Colonic mucosa (tissue), 4 donors: ENCODE data around the gene SLC5A12. TPM values are rescaled to one million over a fixed set of nuclear protein-coding genes. Genes with fewer than 3 reads are reported as not detected.
A peak's percentile ranks its signal among the peaks of the same experiment; 100 is the strongest.

Source experiments
- DNase-seq: peaks from one replicate; pipeline ENCODE4 v3.0.0-alpha.2; 2020
- H3K27ac ChIP-seq: fragments of 200-600 bp; one replicate; pipeline ENCODE4 v1.8.0; 2021
- H3K27me3 ChIP-seq: fragments of 200-600 bp; one replicate; pipeline ENCODE4 v1.8.0; 2021
- H3K36me3 ChIP-seq: fragments of 200-600 bp; one replicate; pipeline ENCODE4 v1.8.0; 2021
- H3K4me1 ChIP-seq: fragments of 200-600 bp; one replicate; pipeline ENCODE4 v1.8.0; 2021; ENCODE audit warnings: mild to moderate bottlenecking
- H3K4me3 ChIP-seq: fragments of 200-600 bp; one replicate; pipeline ENCODE4 v1.8.0; 2021
- H3K9ac ChIP-seq, 2 donors: one replicate each; pipeline ENCODE4 v1.7.0; 2013; ENCODE audit warnings: control low read depth in 2 of 2, low read depth in 2 of 2, low read length in 2 of 2
- H3K9me3 ChIP-seq: fragments of 200-600 bp; one replicate; pipeline ENCODE4 v1.8.0; 2021
- intact Hi-C: fragments of 100-400 bp; cut with DNase I; formaldehyde crosslinking; loops from one replicate; pipeline ENCODE4 v1.14.1; 2022
- total RNA-seq, 2 donors: library from RNA; stranded (reverse); fragmentation: NEBNext Ultra II Directional in 1 of 2; extraction: Animal tissue kit (Norgen Biotek cat#: 25700) in 1 of 2; gene quantifications; one replicate each; pipeline ENCODE4 v1.2.1, GENCODE V29; 2021
- TF ChIP-seq, protein P1 (sequence below): fragments of 200-600 bp; IDR thresholded peaks from one replicate; pipeline ENCODE4 v1.8.0; 2022; ENCODE audit warnings: antibody characterized with exemption, mild to moderate bottlenecking
- donor health status: healthy.
- donor health status: DM: no; HTN: no; CAD: no.
- donor health status: DM: no; HTN: no; CAD: no.

The SLC5A12 gene
- total RNA-seq, 2 donors from 2014 or later: 0.16 to 0.30 TPM

- DNase-seq: no peak
- Histone ChIP-seq H3K4me3 (no peak overlapping the region), H3K9ac (peak overlapping the region in 1 of 2 donors; percentile 7), H3K27me3 (no peaks in the 10 kb centered on the region), H3K27ac (peak overlapping the region; percentile 63), H3K4me1 (no peaks in the 10 kb centered on the region), H3K36me3 (no peaks in the 10 kb centered on the region), H3K9me3 (no peaks in the 10 kb centered on the region)
- TF ChIP-seq, protein P1, sequence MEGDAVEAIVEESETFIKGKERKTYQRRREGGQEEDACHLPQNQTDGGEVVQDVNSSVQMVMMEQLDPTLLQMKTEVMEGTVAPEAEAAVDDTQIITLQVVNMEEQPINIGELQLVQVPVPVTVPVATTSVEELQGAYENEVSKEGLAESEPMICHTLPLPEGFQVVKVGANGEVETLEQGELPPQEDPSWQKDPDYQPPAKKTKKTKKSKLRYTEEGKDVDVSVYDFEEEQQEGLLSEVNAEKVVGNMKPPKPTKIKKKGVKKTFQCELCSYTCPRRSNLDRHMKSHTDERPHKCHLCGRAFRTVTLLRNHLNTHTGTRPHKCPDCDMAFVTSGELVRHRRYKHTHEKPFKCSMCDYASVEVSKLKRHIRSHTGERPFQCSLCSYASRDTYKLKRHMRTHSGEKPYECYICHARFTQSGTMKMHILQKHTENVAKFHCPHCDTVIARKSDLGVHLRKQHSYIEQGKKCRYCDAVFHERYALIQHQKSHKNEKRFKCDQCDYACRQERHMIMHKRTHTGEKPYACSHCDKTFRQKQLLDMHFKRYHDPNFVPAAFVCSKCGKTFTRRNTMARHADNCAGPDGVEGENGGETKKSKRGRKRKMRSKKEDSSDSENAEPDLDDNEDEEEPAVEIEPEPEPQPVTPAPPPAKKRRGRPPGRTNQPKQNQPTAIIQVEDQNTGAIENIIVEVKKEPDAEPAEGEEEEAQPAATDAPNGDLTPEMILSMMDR: no peak
- intact Hi-C loops: no loop called here
Measured at GRCh38 chr11:26703411-26704191, 18.3 kb downstream of the SLC5A12 start.

GRCh38 chr11:26702406-26702805 is 19.5 kb downstream of the SLC5A12 start:
- Histone ChIP-seq H3K9ac (no peak overlapping the region), H3K9me3 (no peaks in the 10 kb centered on the region), H3K4me1 (peaks cover 4% of the 10 kb centered on the region), H3K27me3 (no peaks in the 10 kb centered on the region), H3K4me3 (no peak overlapping the region), H3K36me3 (no peaks in the 10 kb centered on the region), H3K27ac (no peak overlapping the region)
- TF ChIP-seq, protein P1: no peak
- intact Hi-C loops: no loop called here
- no peak for DNase-seq

DNA sequence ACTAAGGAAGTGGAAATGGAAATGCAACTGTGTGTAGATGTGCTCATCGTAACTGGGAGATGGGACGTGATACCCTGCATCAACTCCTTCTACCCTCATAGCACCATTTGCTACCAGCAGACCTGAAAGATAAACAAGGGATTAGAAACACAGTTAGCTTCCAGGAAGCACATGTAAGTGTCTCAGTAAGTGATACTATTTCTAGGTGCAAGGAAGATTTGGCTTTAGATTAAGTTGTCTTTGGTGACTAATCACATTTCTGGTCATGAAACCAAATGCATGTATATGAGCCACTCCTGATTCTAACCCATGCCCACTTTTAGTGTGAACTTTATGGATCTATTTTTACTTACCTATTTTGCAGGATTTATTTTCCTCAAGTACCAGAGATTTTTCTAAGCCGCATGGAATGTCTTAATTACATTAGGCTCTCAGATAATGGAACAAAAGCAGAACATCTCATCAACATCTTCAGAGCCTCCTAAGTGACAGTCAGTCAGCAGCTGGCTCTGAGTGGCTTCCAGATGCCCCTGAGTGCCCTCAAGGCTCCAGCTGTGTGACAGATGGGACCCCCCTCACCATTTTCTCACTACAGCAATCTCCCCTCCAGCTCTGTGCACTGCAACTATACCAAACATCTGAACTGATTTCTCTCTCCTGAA is 21.2 kb downstream of the SLC5A12 start:
- DNase-seq: no peak
- TF ChIP-seq, protein P1: no peak
- no peak overlapping the region for H3K4me3 ChIP-seq
- no peaks in the 10 kb centered on the region for H3K27me3 ChIP-seq
- no peak overlapping the region for H3K27ac ChIP-seq
- no peaks in the 10 kb centered on the region for H3K9me3 ChIP-seq
- intact Hi-C loops: no loop called here
- H3K9ac ChIP-seq: no peak overlapping the region
- no peaks in the 10 kb centered on the region for H3K36me3 ChIP-seq
- peaks cover 7% of the 10 kb centered on the region for H3K4me1 ChIP-seq

DNA sequence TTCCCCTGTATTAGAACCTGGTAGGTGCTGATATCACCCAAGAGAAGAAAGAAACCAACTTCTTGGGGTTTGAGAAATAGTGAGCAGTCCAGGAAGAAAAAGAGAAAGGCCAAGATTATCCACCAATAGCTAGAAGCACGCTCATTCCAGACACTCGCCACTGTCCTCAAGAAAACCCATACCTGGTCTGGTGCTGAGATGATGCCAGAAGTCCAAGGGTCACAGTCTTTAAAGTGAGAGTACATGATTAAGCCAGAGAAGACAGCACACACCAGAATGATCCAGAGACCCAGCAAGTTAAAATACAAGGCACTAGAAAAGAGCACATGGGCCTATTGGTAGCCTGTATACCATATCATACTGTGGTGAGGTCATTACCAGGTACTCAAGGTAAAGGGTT is 23.6 kb downstream of the SLC5A12 start:
- Histone ChIP-seq H3K27ac (no peak overlapping the region), H3K4me1 (peaks cover 7% of the 10 kb centered on the region), H3K4me3 (no peak overlapping the region), H3K27me3 (no peaks in the 10 kb centered on the region), H3K36me3 (no peaks in the 10 kb centered on the region), H3K9ac (no peak overlapping the region), H3K9me3 (no peaks in the 10 kb centered on the region)
- TF ChIP-seq, protein P1: no peak
- peak; percentile 78 for DNase-seq
- intact Hi-C loops: no loop called here

DNA sequence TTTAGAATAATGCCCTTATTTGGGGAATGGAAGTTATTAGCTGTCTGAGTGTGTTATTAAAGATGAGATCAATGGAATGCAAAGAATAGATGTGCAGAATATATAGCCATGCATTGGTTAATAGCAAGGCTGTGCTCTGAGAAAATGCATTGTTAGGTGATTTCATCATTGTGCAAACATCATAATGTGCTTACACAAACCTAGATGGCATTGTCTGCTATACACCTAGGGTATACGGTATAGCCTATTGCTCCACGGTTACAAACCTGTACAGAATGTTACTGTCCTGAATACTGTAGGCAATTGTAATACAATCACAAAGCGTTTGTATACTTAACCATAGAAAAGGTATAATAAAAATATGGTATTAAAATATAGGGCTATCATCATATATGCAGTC is 25.5 kb downstream of the SLC5A12 start:
- intact Hi-C loops: no loop called here
- no peak for DNase-seq

More for the DNA sequence above, 25.5 kb downstream of the SLC5A12 start:
- Histone ChIP-seq H3K4me1 (peaks cover 7% of the 10 kb centered on the region), H3K27ac (no peak overlapping the region), H3K36me3 (no peaks in the 10 kb centered on the region), H3K9me3 (no peaks in the 10 kb centered on the region), H3K4me3 (no peak overlapping the region), H3K27me3 (no peaks in the 10 kb centered on the region), H3K9ac (no peak overlapping the region)
- TF ChIP-seq, protein P1: no peak
